NCI-H748 treated with DMSO at 0.1 percent for 48 hours (cell line): ENCODE data around the gene NTMT2.

ENCODE experiments used
- DNase-seq: peaks from one replicate; lab custom pipeline; 2025; lab: John Stamatoyannopoulos, UW

Gene NTMT2

GRCh38 chr1:170210142-170210541, 64.4 kb downstream of the NTMT2 start:
- DNase-seq = no peak

- DNase-seq = no peak
Measured at GRCh38 chr1:170213596-170213995, 67.8 kb downstream of the NTMT2 start.

- DNase-seq = no peak
Measured at GRCh38 chr1:170214117-170215032, 68.6 kb downstream of the NTMT2 start.

GRCh38 chr1:170215072-170215885, 69.5 kb downstream of the NTMT2 start:
- no peak for DNase-seq

- DNase-seq = no peak
Measured at GRCh38 chr1:170217517-170218256, 71.9 kb downstream of the NTMT2 start.

GRCh38 chr1:170218257-170218650, 72.5 kb downstream of the NTMT2 start:
- no peak for DNase-seq
